Measurements from ENCODE around the gene ADSS2. TPM values are rescaled to one million over a fixed set of nuclear protein-coding genes. Genes with fewer than 3 reads are reported as not detected.

Gene ADSS2
- total and polyA plus RNA-seq, 2 of the 4 experiments (the other 2 are of a cell fraction) = 14.9 to 30.1 TPM

DNA sequence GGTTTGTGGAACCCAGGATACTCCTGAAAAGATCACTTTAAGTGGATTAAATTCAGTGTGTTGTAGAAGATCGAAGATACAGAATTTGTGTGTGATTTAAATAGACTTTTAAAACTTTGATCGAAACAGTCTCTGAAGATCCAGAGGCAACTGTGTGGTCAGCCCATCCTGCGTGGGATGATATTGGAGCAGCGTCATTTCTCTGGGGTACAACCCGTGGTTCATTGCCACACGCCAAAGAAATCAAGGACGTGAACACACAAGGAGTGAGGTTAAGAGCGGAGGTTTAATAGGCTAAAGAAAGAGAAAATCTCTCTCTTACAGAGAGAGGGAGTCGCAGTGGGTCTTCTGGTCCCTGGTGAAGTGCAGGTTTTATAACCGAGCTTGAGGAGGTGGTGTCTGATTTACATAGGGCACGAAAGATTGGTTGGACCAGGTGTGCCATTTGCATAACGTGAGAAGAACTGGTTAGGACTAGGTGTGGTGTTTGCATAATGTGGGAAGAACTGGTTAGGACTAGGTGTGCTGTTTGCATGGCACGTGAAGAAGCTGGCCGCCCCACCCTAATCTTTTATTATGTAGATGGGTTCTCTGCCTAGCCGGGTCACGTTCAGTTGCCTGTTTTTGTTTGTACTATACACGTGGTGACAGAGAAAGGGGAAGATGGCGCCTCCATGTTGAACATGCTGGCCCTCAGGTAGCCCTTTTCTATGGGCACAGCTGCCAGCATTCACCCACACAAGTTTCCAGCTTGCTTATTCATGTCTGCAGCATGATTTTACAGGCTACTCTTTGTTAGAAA is 82.3 kb downstream of the ADSS2 start:
- no peak overlapping the region for H3K4me3 ChIP-seq (ENCODE audit: insufficient read depth, low read depth, low read length)
- no peak overlapping the region for H2BK5ac ChIP-seq (ENCODE audit: low read depth, low read length, poor library complexity, severe bottlenecking)
- no peak overlapping the region for H3K23ac ChIP-seq (ENCODE audit: low read depth, low read length)
- H3K4ac ChIP-seq (ENCODE audit: low read depth, low read length) = no peak overlapping the region
- H4K5ac ChIP-seq (ENCODE audit: low read depth, low read length) = no peak overlapping the region
- no peak overlapping the region for H3K18ac ChIP-seq (ENCODE audit: low read depth, low read length)
- no peaks in the 10 kb centered on the region for H3K79me1 ChIP-seq (ENCODE audit: low read depth in 1 of 2, low read length in 2 of 2)
- no peak overlapping the region for H3K56ac ChIP-seq (ENCODE audit: extremely low read depth, insufficient read depth, low read length)
- no TSS peak for BruUV-seq (replicated peaks)
- peaks cover 6% of the 10 kb centered on the region for H3K4me1 ChIP-seq (ENCODE audit: control insufficient read depth, insufficient read depth, low read length)
- H3K9me3 ChIP-seq (ENCODE audit: control insufficient read depth, insufficient read depth, low read length) = no peaks in the 10 kb centered on the region
- intact Hi-C loops (cut with micrococcal nuclease) (no loop called here), dilution Hi-C loops (cut with HindIII; ENCODE audit: low sequenced_read_pairs, unreplicated experiment) (no loop called here), in situ Hi-C loops (cut with MboI; ENCODE audit: low sequenced_read_pairs) (no loop called here)
- H3K9ac ChIP-seq (ENCODE audit: low read depth, low read length) = no peak overlapping the region
- no peak overlapping the region for H2AFZ ChIP-seq (replicated peaks; ENCODE audit: low read length, poor library complexity)
- H3K27me3 ChIP-seq (ENCODE audit: control insufficient read depth, insufficient read depth, low read length) = no peaks in the 10 kb centered on the region
- no peaks in the 10 kb centered on the region for H4K20me1 ChIP-seq (ENCODE audit: insufficient read depth, low read length)
- H4K8ac ChIP-seq (ENCODE audit: low read depth in 2 of 2, low read length in 2 of 2) = no peak overlapping the region
- ChIA-PET POLR2A (ENCODE audit: unreplicated experiment) (no interaction called here), CTCF (no interaction called here)
- no peak overlapping the region for H3K27ac ChIP-seq (ENCODE audit: insufficient read depth, low read length)
- no peak overlapping the region for H3K14ac ChIP-seq (replicated peaks; ENCODE audit: low read depth, low read length)
- ATAC-seq (ENCODE audit: low read depth) (no peak), DNase-seq (no peak)
- TF ChIP-seq RAD21 (IDR thresholded peaks at IDR 0.05; ENCODE audit: low read length) = no peak
- no peak for TF ChIP-seq MAZ (IDR thresholded peaks at IDR 0.05; ENCODE audit: borderline replicate concordance, low read depth, low read length)
- no peak for TF ChIP-seq MAFK (IDR thresholded peaks at IDR 0.05; ENCODE audit: low read depth, low read length)
- no peak overlapping the region for H2AK5ac ChIP-seq (ENCODE audit: low read depth, low read length)
- H3K9me1 ChIP-seq (ENCODE audit: insufficient read depth, low read length) = peaks cover 3% of the 10 kb centered on the region; the same call in 1 of the 2 replicates
- no peak overlapping the region for H3K4me2 ChIP-seq (ENCODE audit: low read depth, low read length)
- H4K91ac ChIP-seq (ENCODE audit: insufficient read depth, low read depth, low read length) = no peak overlapping the region
- H2BK15ac ChIP-seq (ENCODE audit: low read depth, low read length) = no peak overlapping the region
- no peak overlapping the region for H2AK9ac ChIP-seq (replicated peaks; ENCODE audit: low read depth, low read length, poor library complexity)
- no peak overlapping the region for H2BK120ac ChIP-seq (ENCODE audit: low read depth, low read length)
- 92% methylated on average over 9 of the region's 18 CpGs; no CpG with 5 or more reads in 1 of the 2 experiments for WGBS, 2 experiments (ENCODE audit: extremely low coverage in 2 of 2, insufficient read length in 1 of 2)
- H2BK20ac ChIP-seq (ENCODE audit: low read depth, low read length) = no peak overlapping the region
- no peaks in the 10 kb centered on the region for H3K36me3 ChIP-seq (ENCODE audit: control insufficient read depth, insufficient read depth, low read length)

Data from IMR-90 (cell line).